Measurements from ENCODE around the gene RXRB. TPM values are rescaled to one million over a fixed set of nuclear protein-coding genes. Genes with fewer than 3 reads are reported as not detected.

RXRB gene
- total RNA-seq, 1 donor from 2014 or later, result 21.6 TPM

GRCh38 chr6:33175436-33176069 lies 24.9 kb downstream of the RXRB start:
- no peak overlapping the region for H3K27ac ChIP-seq
- no peaks in the 10 kb centered on the region for H3K4me1 ChIP-seq
- TF ChIP-seq, protein P1, sequence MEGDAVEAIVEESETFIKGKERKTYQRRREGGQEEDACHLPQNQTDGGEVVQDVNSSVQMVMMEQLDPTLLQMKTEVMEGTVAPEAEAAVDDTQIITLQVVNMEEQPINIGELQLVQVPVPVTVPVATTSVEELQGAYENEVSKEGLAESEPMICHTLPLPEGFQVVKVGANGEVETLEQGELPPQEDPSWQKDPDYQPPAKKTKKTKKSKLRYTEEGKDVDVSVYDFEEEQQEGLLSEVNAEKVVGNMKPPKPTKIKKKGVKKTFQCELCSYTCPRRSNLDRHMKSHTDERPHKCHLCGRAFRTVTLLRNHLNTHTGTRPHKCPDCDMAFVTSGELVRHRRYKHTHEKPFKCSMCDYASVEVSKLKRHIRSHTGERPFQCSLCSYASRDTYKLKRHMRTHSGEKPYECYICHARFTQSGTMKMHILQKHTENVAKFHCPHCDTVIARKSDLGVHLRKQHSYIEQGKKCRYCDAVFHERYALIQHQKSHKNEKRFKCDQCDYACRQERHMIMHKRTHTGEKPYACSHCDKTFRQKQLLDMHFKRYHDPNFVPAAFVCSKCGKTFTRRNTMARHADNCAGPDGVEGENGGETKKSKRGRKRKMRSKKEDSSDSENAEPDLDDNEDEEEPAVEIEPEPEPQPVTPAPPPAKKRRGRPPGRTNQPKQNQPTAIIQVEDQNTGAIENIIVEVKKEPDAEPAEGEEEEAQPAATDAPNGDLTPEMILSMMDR (IDR thresholded peaks at IDR 0.05), result no peak
- no peaks in the 10 kb centered on the region for H3K27me3 ChIP-seq
- no peaks in the 10 kb centered on the region for H3K9me3 ChIP-seq
- H3K4me3 ChIP-seq, result no peak overlapping the region
- no peak for DNase-seq (ENCODE audit: low spot score in 2 of 2)
- no peaks in the 10 kb centered on the region for H3K36me3 ChIP-seq
- intact Hi-C loops (cut with DNase I), result no loop called here

GRCh38 chr6:33174784-33175183 lies 25.7 kb downstream of the RXRB start:
- Histone ChIP-seq H3K27me3 (no peaks in the 10 kb centered on the region), H3K4me3 (no peak overlapping the region), H3K27ac (no peak overlapping the region), H3K9me3 (no peaks in the 10 kb centered on the region), H3K4me1 (no peaks in the 10 kb centered on the region), H3K36me3 (no peaks in the 10 kb centered on the region)
- intact Hi-C loops (cut with DNase I), result no loop called here
- no peak for DNase-seq (ENCODE audit: low spot score in 2 of 2)
- TF ChIP-seq, protein P1 (IDR thresholded peaks at IDR 0.05), result no peak

DNA sequence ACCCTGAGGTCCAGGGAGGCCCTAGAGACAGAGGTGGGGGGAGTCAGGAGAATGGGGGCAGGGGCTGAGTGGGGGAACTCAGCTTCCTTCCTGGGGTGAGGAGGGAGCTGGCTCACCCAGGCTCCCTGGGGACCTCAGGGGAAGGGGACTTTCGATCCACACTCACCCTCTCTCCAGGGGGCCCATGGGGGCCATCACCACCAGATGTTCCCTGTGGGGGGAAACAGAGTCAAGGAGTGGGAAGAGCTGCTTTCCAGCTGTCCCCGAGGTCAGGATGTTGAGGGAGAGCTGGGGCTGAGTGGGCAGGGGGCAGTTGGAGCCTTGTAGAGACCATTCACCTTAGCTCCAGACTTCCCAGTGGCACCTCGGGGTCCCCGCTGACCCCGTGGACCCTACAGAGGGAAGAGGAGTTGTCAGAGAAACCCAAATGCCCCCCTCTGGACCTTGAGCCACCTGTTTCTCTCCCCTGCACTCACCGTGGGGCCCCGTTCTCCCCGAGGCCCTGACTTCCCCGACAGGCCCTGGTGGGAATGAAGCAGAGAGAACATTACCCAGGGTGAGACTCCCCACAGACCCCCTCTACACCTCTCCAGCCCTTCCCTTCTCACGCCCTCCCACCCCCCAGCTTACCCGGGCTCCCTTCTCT lies 26.8 kb downstream of the RXRB start:
- Histone ChIP-seq H3K27ac (no peak overlapping the region), H3K4me3 (no peak overlapping the region), H3K9me3 (no peaks in the 10 kb centered on the region), H3K27me3 (no peaks in the 10 kb centered on the region), H3K36me3 (no peaks in the 10 kb centered on the region), H3K4me1 (no peaks in the 10 kb centered on the region)
- no peak for DNase-seq (ENCODE audit: low spot score in 2 of 2)
- TF ChIP-seq, protein P1 (IDR thresholded peaks at IDR 0.05), result no peak
- intact Hi-C loops (cut with DNase I), result no loop called here

DNA sequence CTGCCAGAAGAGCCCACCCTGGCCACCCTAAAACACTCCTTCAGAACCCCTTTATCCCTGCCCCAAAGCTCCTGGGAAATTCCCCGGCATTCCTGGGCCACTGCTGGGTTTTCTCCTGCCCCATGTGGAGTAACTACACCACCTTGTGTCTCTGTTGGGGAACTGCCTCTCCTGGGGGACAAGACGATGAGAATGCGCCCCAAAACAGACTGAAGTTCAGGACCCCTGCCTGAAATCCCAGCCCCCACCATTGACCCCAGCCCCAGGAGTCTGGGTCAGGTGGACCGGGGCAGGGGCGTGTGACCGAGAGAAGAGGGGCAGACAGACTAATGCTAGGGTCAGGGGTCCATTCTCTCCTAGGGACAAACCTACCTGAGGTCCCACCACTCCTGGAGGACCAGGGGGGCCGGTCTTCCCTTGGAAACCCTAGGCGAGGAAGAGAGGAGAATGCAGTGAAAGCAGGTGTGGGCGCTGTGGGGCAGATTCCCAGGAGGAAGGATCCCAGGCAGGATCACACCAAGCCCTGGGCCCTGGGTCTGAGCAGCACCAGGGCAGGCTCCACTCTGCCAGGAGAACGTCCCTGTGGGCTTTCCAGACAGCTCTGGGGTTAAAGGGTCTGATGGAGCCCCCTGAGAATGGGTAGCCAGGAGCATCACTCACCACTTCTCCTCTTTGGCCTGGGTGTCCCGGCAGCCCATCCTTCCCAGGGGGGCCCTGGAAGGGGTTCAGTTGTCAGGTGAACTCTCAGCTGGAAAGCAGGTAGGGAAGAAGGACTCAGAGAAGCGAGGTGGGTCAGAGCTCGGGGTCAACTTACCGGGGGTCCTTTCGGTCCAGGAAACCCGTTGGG lies 27.6 kb downstream of the RXRB start:
- intact Hi-C loops (cut with DNase I), result no loop called here
- H3K4me3 ChIP-seq, result no peak overlapping the region
- H3K36me3 ChIP-seq, result no peaks in the 10 kb centered on the region
- H3K27me3 ChIP-seq, result no peaks in the 10 kb centered on the region
- H3K4me1 ChIP-seq, result no peaks in the 10 kb centered on the region
- no peaks in the 10 kb centered on the region for H3K9me3 ChIP-seq
- no peak for DNase-seq (ENCODE audit: low spot score in 2 of 2)
- H3K27ac ChIP-seq, result no peak overlapping the region
- TF ChIP-seq, protein P1 (IDR thresholded peaks at IDR 0.05), result peak in 1 of 3 experiments; percentile 34

DNA sequence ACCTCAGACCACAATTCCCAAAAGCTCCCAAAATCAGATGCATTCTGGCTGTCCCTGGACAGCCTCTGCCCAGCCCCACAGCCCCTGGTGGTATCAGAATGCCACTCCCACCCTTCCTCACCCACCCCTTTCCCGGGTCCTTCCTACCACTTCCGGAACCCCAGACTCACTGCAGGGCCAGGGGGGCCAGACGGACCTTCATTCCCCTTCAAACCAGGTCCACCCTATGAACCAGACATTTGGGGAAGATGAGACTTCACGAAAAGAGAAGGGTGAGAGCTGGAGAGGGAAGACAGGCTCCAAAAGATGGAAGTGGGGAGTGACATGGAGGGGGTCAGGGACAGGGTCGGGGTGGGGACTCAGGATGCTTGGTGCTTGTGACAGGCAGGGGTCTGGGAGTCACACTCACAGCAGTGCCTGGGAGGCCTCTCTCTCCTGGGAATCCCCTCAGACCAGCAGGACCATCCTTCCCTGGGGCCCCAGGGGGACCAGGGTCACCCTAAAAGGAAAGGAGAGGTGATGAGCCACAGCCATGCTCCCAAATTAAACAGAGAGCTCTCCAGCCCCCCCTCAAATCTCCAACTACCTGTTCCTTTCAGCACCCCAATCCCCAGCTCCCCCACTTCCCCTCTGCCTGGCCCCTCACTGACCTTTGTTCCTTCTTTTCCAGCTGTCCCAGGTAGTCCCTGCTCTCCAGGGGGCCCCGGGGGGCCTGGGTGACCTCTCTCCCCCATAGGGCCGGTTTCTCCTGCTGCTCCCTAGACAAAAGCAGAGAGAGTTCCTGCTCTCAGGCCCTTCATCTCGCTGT lies 28.4 kb downstream of the RXRB start:
- Histone ChIP-seq H3K27ac (no peak overlapping the region), H3K9me3 (no peaks in the 10 kb centered on the region), H3K4me1 (no peaks in the 10 kb centered on the region), H3K4me3 (no peak overlapping the region), H3K27me3 (no peaks in the 10 kb centered on the region), H3K36me3 (no peaks in the 10 kb centered on the region)
- TF ChIP-seq, protein P1 (IDR thresholded peaks at IDR 0.05), result no peak
- no peak for DNase-seq (ENCODE audit: low spot score in 2 of 2)
- intact Hi-C loops (cut with DNase I), result no loop called here
